GM12891 (cell line): Measurements from ENCODE around the gene USP11.

Experiments
- POLR2A ChIP-seq: IDR thresholded peaks from 2 replicates; pipeline ENCODE4 v1.6.1; 2011; ENCODE audit warnings: low read depth, low read length, control low read depth
- POLR2AphosphoS5 ChIP-seq: IDR thresholded peaks from 2 replicates; pipeline ENCODE4 v1.6.1; 2011; ENCODE audit warnings: low read depth, low read length, control low read depth
- POU2F2 ChIP-seq: IDR thresholded peaks from 2 replicates; pipeline ENCODE4 v1.6.1; 2011; ENCODE audit warnings: low read depth, mild to moderate bottlenecking, control low read depth, low read length, moderate library complexity
- SPI1 ChIP-seq: IDR thresholded peaks from 2 replicates; pipeline ENCODE4 v1.6.1; 2011; ENCODE audit warnings: low read depth, low read length, control low read depth
- TAF1 ChIP-seq: IDR thresholded peaks from 2 replicates; pipeline ENCODE4 v1.6.1; 2011; ENCODE audit warnings: low read depth, low read length, control low read depth

DNA sequence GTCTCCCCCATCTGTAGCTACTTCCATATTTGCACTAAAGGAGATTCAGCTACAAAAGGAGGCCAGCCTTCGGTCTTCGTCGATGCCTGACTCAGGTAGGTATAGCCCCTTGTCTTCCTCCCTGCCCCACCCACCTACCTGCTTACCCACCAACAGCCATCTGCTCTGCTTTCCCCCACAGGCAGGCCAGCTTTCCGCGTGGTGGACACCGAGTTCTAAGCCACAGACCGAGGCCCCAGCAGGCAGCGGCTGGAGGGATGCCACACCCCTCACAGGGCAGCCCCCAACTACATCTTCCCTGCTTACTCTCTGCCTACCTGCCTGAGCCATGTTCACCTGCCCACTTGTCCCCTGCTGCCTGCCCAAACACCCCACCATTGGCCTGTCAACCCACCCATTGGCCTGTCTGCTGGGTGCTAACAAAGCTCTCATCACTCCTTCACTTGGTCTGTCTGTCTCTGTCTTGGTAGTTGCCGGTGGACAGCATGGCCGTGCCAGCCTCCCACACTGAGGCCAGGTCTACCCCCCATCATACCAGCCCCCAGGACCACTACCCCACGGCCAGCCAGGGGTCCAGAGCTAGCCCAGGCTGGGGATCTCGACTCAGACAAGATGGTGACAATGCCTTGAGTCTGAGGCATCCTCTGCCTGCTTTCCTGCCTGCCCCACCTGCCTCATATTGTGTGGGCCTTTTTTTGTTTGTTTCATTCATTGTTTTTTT, 4.1 kb upstream of the USP11 start:
- no peak for TF ChIP-seq POLR2A
- TF ChIP-seq POLR2AphosphoS5, result no peak
- TF ChIP-seq TAF1, result no peak
- TF ChIP-seq SPI1, result no peak
- TF ChIP-seq POU2F2, result no peak
